ENCODE data around the gene CCDC77. TPM values are rescaled to one million over a fixed set of nuclear protein-coding genes. Genes with fewer than 3 reads are reported as not detected.

The CCDC77 gene
- total and polyA plus RNA-seq, 2 donors (not counting 1 experiment from before 2014, with no cell fraction given) = 8.6 to 12.9 TPM

DNA sequence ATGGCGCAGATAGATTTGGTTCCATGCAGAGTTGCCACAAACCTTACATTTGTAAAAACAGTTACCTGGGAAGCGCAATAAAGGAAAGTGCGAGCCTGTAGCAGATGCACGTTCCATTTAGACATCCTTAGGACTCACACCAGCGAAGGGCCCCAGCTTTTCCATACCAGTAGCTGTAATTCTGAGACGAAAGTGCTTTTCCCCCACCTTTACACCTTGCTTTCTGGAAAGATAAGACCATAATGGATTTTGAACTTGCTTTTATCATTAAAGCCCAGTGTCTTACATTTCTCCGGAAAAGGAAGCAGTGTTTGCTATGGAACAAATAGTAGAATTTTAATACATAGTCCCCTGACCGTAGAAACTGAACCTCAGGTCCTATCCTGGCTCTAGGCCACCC lies 616 bp upstream of the CCDC77 start:
- no peaks in the 10 kb centered on the region for H3K27me3 ChIP-seq (replicated peaks in 1 of 4; ENCODE audit: control extremely low read depth in 1 of 4, control insufficient read depth in 3 of 4, insufficient read depth in 4 of 4, low read length in 3 of 4)
- no peaks in the 10 kb centered on the region for H3K9me3 ChIP-seq (ENCODE audit: control extremely low read depth in 1 of 3, control insufficient read depth in 2 of 3, insufficient read depth in 1 of 3, low read length in 2 of 3)
- 84% methylated on average over 5 of the region's 8 CpGs for WGBS (ENCODE audit: insufficient coverage)
- peak overlapping the region; percentile 54 to 89 (median 82) for H3K4me3 ChIP-seq (ENCODE audit: control extremely low read depth in 1 of 5, extremely low read depth in 1 of 5, insufficient read depth in 1 of 5, low read depth in 2 of 5, low read length in 4 of 5)
- DNase-seq (no peak), ATAC-seq (ENCODE audit: low read depth) (no peak)
- peak overlapping the region; percentile 84 for H3K9ac ChIP-seq (ENCODE audit: low read length)
- POLR2A ChIA-PET = interaction anchor here (1.0 to 3.2 kb wide), 2 partner anchors 11 to 549 kb away, joined by 3 to 35 read pairs; partner anchors contain the start of genes KDM5A and RAD52
- peaks cover 0 to under 1% of the 10 kb centered on the region in 2 experiments for H3K36me3 ChIP-seq (replicated peaks in 1 of 2; ENCODE audit: control extremely low read depth in 1 of 2, control insufficient read depth in 1 of 2, extremely low read depth in 1 of 2, insufficient read depth in 2 of 2, low read length in 1 of 2)
- H2AFZ ChIP-seq (ENCODE audit: insufficient read depth, low read depth, low read length, poor library complexity, severe bottlenecking) = peak overlapping the region; percentile 98
- H3K79me2 ChIP-seq (ENCODE audit: control insufficient read depth, insufficient read depth, low read length) = peaks cover 31% of the 10 kb centered on the region
- H3K27ac ChIP-seq (ENCODE audit: low read length in 2 of 2) = no peak overlapping the region
- no peak for TF ChIP-seq EZH2 (IDR thresholded peaks at IDR 0.05; ENCODE audit: borderline replicate concordance, insufficient read depth, low read depth, low read length, poor library complexity, severe bottlenecking)
- TF ChIP-seq, protein P1, sequence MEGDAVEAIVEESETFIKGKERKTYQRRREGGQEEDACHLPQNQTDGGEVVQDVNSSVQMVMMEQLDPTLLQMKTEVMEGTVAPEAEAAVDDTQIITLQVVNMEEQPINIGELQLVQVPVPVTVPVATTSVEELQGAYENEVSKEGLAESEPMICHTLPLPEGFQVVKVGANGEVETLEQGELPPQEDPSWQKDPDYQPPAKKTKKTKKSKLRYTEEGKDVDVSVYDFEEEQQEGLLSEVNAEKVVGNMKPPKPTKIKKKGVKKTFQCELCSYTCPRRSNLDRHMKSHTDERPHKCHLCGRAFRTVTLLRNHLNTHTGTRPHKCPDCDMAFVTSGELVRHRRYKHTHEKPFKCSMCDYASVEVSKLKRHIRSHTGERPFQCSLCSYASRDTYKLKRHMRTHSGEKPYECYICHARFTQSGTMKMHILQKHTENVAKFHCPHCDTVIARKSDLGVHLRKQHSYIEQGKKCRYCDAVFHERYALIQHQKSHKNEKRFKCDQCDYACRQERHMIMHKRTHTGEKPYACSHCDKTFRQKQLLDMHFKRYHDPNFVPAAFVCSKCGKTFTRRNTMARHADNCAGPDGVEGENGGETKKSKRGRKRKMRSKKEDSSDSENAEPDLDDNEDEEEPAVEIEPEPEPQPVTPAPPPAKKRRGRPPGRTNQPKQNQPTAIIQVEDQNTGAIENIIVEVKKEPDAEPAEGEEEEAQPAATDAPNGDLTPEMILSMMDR (IDR thresholded peaks at IDR 0.05) = no peak
- CTCF ChIA-PET = interaction anchor here (3.1 kb wide), 1 partner anchor 11 kb away, joined by 26 read pairs; the partner anchor contains the start of gene KDM5A
- no peak overlapping the region for H3K4me3 Mint-ChIP-seq
- peaks cover 11 to 14% of the 10 kb centered on the region in 2 donors for H3K4me1 ChIP-seq (ENCODE audit: control insufficient read depth in 2 of 2, insufficient read depth in 2 of 2, low read length in 2 of 2)
- H3K27ac Mint-ChIP-seq = no peak overlapping the region
- intact Hi-C loops (cut with micrococcal nuclease) = loop anchor here (1.0 to 5.0 kb wide), 5 partner anchors 12 to 1291 kb away; partner anchors contain the start of genes ADIPOR2, ERC1, FBXL14 and KDM5A
- H4K20me1 ChIP-seq (ENCODE audit: control insufficient read depth, insufficient read depth, low read length, poor library complexity, severe bottlenecking) = no peaks in the 10 kb centered on the region
- peak overlapping the region; percentile 80 for H3K4me2 ChIP-seq (replicated peaks; ENCODE audit: low read depth, low read length, poor library complexity, severe bottlenecking)
- H3K4me1 Mint-ChIP-seq = no peaks in the 10 kb centered on the region
- no peaks in the 10 kb centered on the region for H3K9me3 Mint-ChIP-seq (ENCODE audit: insufficient read depth)
- no peaks in the 10 kb centered on the region for H3K27me3 Mint-ChIP-seq

DNA sequence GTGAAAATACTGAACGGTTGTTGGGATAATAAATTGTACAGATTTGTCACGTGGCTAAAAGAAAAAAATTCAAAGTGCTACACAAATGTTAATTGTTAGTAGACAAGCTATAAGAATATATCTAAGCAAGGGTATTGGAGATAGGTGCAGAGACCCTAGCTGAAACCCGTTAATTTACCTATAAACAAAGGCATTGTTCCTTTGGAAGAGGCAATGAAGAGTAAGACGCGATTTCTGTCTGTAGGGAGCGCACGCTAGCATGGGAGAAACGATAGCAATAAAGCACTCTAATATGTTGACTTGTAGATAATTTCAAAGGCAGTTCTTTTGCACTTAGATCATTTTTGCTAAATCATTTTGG lies 565 bp downstream of the CCDC77 start:
- Histone ChIP-seq H3K4me3 (ENCODE audit: control extremely low read depth in 1 of 5, extremely low read depth in 1 of 5, insufficient read depth in 1 of 5, low read depth in 2 of 5, low read length in 4 of 5) (peak overlapping the region; percentile 76 to 89 (median 82)), H3K79me2 (ENCODE audit: control insufficient read depth, insufficient read depth, low read length) (peaks cover 31% of the 10 kb centered on the region), H4K20me1 (ENCODE audit: control insufficient read depth, insufficient read depth, low read length, poor library complexity, severe bottlenecking) (no peaks in the 10 kb centered on the region), H3K36me3 (replicated peaks in 1 of 2; ENCODE audit: control extremely low read depth in 1 of 2, control insufficient read depth in 1 of 2, extremely low read depth in 1 of 2, insufficient read depth in 2 of 2, low read length in 1 of 2) (peaks cover 1 to 6% of the 10 kb centered on the region in 2 experiments), H2AFZ (ENCODE audit: insufficient read depth, low read depth, low read length, poor library complexity, severe bottlenecking) (peak overlapping the region; percentile 98), H3K4me2 (replicated peaks; ENCODE audit: low read depth, low read length, poor library complexity, severe bottlenecking) (peak overlapping the region; percentile 80), H3K9ac (ENCODE audit: low read length) (peak overlapping the region; percentile 84), H3K9me3 (ENCODE audit: control extremely low read depth in 1 of 3, control insufficient read depth in 2 of 3, insufficient read depth in 1 of 3, low read length in 2 of 3) (no peaks in the 10 kb centered on the region), H3K4me1 (ENCODE audit: control insufficient read depth in 2 of 2, insufficient read depth in 2 of 2, low read length in 2 of 2) (peaks cover 11 to 14% of the 10 kb centered on the region in 2 donors), H3K27ac (ENCODE audit: low read length in 2 of 2) (peak overlapping the region; percentile 53 to 76), H3K27me3 (replicated peaks in 1 of 4; ENCODE audit: control extremely low read depth in 1 of 4, control insufficient read depth in 3 of 4, insufficient read depth in 4 of 4, low read length in 3 of 4) (no peaks in the 10 kb centered on the region)
- ChIA-PET CTCF (interaction anchor here (3.1 kb wide), 1 partner anchor 13 kb away, joined by 26 read pairs; the partner anchor contains the start of gene KDM5A), POLR2A (interaction anchor here (0.8 to 3.2 kb wide), 2 partner anchors 13 to 17 kb away, joined by 3 to 35 read pairs; partner anchors contain the start of gene KDM5A)
- 0% methylated on average over 3 of the region's 8 CpGs for WGBS (ENCODE audit: insufficient coverage)
- Mint-ChIP-seq H3K27ac (no peak overlapping the region), H3K4me1 (no peaks in the 10 kb centered on the region), H3K9me3 (ENCODE audit: insufficient read depth) (no peaks in the 10 kb centered on the region), H3K27me3 (no peaks in the 10 kb centered on the region), H3K4me3 (no peak overlapping the region)
- DNase-seq = no peak
- TF ChIP-seq, protein P1 (IDR thresholded peaks at IDR 0.05) = no peak
- no peak for TF ChIP-seq EZH2 (IDR thresholded peaks at IDR 0.05; ENCODE audit: borderline replicate concordance, insufficient read depth, low read depth, low read length, poor library complexity, severe bottlenecking)
- ATAC-seq (ENCODE audit: low read depth) = no peak
- intact Hi-C loops (cut with micrococcal nuclease) = loop anchor here (5.0 kb wide), 4 partner anchors 350 to 1290 kb away; partner anchors contain the start of genes ADIPOR2, ERC1, FBXL14 and WNK1

Data from B cell (primary cell).